Adrenal gland (tissue), 12 donors: Measurements from ENCODE around the gene CBR3. TPM values are rescaled to one million over a fixed set of nuclear protein-coding genes. Genes with fewer than 3 reads are reported as not detected.

Source experiments
- DNase-seq, 7 donors: peaks; one replicate each; pipeline ENCODE4 v3.0.0-alpha.2; 2019 to 2020
- H3K27ac ChIP-seq, 5 donors: fragments of 200-600 bp; sonication (generic) in 4 of 5; 1 replicate in 3 of 5; 2 replicates in 2 of 5; pipeline versions ENCODE4 v1.5.1 to v1.8.0; 2016 to 2020; ENCODE audit warnings: mild to moderate bottlenecking in 1 of 5
- H3K27me3 ChIP-seq: fragments of 200-600 bp; 2 replicates; pipeline ENCODE4 v1.8.0; 2021
- H3K36me3 ChIP-seq, 2 donors: fragments of 200-600 bp; replicated peaks in 1 of 2; 1 replicate in 1 of 2; 2 replicates in 1 of 2; pipeline versions ENCODE4 v1.5.1 to v1.8.0; 2018 to 2022
- H3K4me1 ChIP-seq, 2 donors: fragments of 200-600 bp; replicated peaks in 1 of 2; 1 replicate in 1 of 2; 2 replicates in 1 of 2; pipeline versions ENCODE4 v1.5.1 to v1.8.0; 2018 to 2021
- H3K4me3 ChIP-seq, 4 donors: fragments of 200-600 bp; sonication (generic) in 3 of 4; one replicate each; pipeline ENCODE4 v1.5.1; 2016 to 2018
- H3K9me3 ChIP-seq, 3 donors: fragments of 200-600 bp; sonication (generic) in 1 of 3; replicated peaks in 1 of 3; 1 replicate in 2 of 3; 2 replicates in 1 of 3; pipeline versions ENCODE4 v1.5.1 to v1.8.0; 2016 to 2021
- POLR2A ChIP-seq, 2 donors: fragments of 450-650 bp; IDR thresholded peaks; one replicate each; pipeline ENCODE4 v1.6.1; 2017; ENCODE audit warnings: antibody characterized with exemption in 2 of 2, mild to moderate bottlenecking in 2 of 2, moderate library complexity in 1 of 2
- WGBS, 4 donors: extraction: QIAGEN DNeasy Blood & Tissue Kit in 2 of 4; methylation state at CpG; one replicate each; pipeline versions ENCODE4 v1.1.5 to v1.1.7; 2013 to 2017; 5-methylcytosine and 5-hydroxymethylcytosine counted together
- intact Hi-C, 2 donors: fragments of 100-400 bp; cut with DNase I; formaldehyde crosslinking; loops; one replicate each; pipeline versions ENCODE4 v1.14.1 to v1.15.0; 2022 to 2023
- polyA plus RNA-seq, 3 donors: library from polyadenylated mRNA; stranded (reverse); fragments of 200-250 nt in 2 of 3; fragments of 350-450 nt in 1 of 3; fragmentation: Illumina TruSeq in 1 of 3; extraction: RNeasy Lipid Tissue Mini Kit (QIAGEN cat#74804) in 1 of 3; gene quantifications; one replicate each; pipeline ENCODE4 v1.2.3, GENCODE V29; 2013 to 2014
- total RNA-seq, 9 donors: library from RNA; depleted of rRNA in 4 of 9; stranded (reverse); fragments of >200 nt in 4 of 9; fragments of 120-200 nt in 1 of 9; fragmentation: NEBNext Ultra II Directional in 1 of 9; extraction: Animal tissue kit (Norgen Biotek cat#: 25700) in 1 of 9; gene quantifications; one replicate each; pipeline versions ENCODE4 v1.1.0 to v1.2.4, GENCODE V29; 2013 to 2023
- TF ChIP-seq, protein P1 (sequence below), 6 experiments: fragments of 450-650 bp in 4 of 6; fragments of 200-600 bp in 2 of 6; sonication (generic) in 1 of 6; IDR thresholded peaks; 1 replicate in 5 of 6; 2 replicates in 1 of 6; pipeline versions ENCODE4 v1.5.1 to v1.8.0; 2016 to 2021; ENCODE audit warnings: antibody characterized with exemption in 6 of 6, mild to moderate bottlenecking in 2 of 6, moderate library complexity in 1 of 6
- donor health status: healthy with polysubstance abuse.
- donor health status: Bipolar disorder and iron deficiency.
- donor health status: DM: yes; HTN: yes; CAD: no.
- donor health status: DM: no; HTN: no; CAD: no.
- donor health status: DM: no; HTN: no; CAD: no.
- donor health status: DM: yes; HTN: yes; CAD: no.

CBR3 gene
- total and polyA plus RNA-seq, 12 donors: 0.83 to 10.7 (median 2.8) TPM

DNA sequence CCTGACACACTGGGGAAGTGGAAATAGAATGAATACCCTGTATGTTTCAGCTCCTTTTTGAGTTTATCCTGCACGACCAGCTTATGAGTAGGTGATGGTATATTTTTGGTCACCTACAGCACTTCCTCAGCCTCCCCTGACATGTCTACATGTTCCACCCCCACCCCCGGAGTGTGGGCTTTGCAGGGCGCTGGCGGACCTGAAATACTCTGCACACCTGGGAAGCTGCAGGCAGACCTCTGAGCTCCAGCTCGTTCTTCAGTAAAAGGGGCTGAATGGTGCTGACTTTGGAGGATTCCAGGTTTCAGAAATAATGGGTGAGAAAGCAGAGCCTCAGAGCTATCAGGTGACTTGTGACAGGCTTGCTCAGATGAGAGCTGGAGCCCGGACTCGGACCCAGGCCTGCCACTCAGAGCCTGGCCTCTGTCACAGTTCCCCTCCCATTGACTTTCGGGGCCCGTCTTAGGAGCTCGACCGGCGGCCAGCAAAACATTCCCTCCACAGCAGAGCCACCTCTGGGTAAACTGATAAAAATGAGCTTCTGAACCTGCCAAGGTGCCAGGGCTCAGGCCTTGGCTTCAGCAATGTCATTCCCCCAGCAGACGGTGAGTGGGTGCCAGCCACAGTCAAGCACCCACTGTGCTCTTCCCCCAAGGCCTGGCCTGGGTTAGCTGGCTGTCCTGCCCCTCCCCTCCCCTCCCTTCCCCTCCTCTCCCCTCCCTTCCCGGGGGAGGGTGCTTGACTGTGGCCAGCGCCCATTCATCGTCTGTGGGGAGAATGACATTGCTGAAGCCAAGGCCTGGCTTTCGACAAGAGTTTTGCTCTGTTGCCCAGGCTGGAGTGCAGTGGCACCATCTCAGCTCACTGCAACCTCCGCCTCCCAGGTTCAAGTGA lies 51.9 kb downstream of the CBR3 start:
- Histone ChIP-seq H3K36me3 (no peaks in the 10 kb centered on the region), H3K4me1 (no peaks in the 10 kb centered on the region), H3K4me3 (no peak overlapping the region), H3K27ac (no peak overlapping the region), H3K9me3 (no peaks in the 10 kb centered on the region), H3K27me3 (no peaks in the 10 kb centered on the region)
- TF ChIP-seq, protein P1, sequence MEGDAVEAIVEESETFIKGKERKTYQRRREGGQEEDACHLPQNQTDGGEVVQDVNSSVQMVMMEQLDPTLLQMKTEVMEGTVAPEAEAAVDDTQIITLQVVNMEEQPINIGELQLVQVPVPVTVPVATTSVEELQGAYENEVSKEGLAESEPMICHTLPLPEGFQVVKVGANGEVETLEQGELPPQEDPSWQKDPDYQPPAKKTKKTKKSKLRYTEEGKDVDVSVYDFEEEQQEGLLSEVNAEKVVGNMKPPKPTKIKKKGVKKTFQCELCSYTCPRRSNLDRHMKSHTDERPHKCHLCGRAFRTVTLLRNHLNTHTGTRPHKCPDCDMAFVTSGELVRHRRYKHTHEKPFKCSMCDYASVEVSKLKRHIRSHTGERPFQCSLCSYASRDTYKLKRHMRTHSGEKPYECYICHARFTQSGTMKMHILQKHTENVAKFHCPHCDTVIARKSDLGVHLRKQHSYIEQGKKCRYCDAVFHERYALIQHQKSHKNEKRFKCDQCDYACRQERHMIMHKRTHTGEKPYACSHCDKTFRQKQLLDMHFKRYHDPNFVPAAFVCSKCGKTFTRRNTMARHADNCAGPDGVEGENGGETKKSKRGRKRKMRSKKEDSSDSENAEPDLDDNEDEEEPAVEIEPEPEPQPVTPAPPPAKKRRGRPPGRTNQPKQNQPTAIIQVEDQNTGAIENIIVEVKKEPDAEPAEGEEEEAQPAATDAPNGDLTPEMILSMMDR (IDR thresholded peaks at IDR 0.05): no peak
- TF ChIP-seq POLR2A (IDR thresholded peaks at IDR 0.05): no peak
- DNase-seq: no peak
- 74 to 84% (median 78%) methylated on average over 10 to 18 of the region's 18 CpGs for WGBS, 4 donors
- intact Hi-C loops: no loop called here

DNA sequence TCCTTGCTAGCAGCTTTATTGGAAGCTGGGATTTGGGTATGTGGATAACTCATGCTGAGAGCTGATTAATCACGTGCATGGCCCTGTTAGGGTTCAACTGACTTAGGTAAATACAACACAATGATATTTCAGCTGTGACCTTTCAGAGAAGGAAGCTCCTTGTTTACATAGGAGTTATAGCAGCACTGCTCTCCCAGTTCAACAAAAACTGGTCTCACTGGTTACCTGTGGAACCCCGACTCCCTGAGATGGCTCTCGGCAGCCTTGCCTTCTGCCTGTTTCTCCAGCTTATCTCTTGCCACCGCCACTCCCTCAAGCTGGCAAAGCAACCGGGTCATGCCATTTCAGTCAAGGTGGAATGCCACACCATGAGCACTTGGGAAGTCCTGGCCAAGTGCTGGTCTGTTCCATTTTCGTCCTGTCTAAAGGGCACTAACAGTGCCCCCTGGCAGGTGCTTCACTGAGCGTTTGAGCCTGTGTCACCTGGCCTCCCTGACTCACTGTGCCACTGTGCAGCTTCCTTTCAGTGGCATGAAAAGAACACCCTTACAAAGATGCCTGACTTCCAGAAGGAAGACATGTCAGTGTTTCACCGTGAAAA lies 53.3 kb downstream of the CBR3 start:
- Histone ChIP-seq H3K4me3 (no peak overlapping the region), H3K9me3 (no peaks in the 10 kb centered on the region), H3K27ac (no peak overlapping the region), H3K27me3 (no peaks in the 10 kb centered on the region), H3K4me1 (no peaks in the 10 kb centered on the region), H3K36me3 (no peaks in the 10 kb centered on the region)
- TF ChIP-seq POLR2A (IDR thresholded peaks at IDR 0.05): no peak
- TF ChIP-seq, protein P1 (IDR thresholded peaks at IDR 0.05): no peak
- intact Hi-C loops: no loop called here
- DNase-seq: peak in 1 of 7 donors; percentile 36
- WGBS, 4 donors: 46 to 71% (median 62%) methylated on average over 8 of the region's 8 CpGs

DNA sequence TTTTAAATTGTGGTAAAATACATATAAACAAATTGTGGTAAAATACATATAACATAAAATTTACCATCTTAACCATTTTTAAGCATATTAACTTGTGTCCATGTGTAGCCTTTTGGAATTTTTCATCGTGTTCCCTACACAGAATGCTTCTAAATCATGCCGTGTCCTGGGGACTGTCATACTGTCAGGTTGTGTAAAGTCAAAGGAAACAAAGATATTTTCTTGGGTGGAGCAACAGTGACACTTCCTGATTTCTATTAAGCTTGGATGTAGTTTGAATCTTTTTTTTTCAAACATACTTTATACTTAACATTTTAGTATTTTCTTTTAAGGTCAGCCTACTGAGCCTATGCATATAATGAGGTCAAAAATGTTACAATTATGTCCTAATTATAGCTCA lies 54.1 kb downstream of the CBR3 start:
- no peaks in the 10 kb centered on the region for H3K27me3 ChIP-seq
- 41 to 58% (median 48%) methylated on average over 2 of the region's 2 CpGs for WGBS, 4 donors
- DNase-seq: no peak
- H3K9me3 ChIP-seq: no peaks in the 10 kb centered on the region
- no peaks in the 10 kb centered on the region for H3K4me1 ChIP-seq
- no peaks in the 10 kb centered on the region for H3K36me3 ChIP-seq
- H3K4me3 ChIP-seq: no peak overlapping the region
- intact Hi-C loops: no loop called here
- TF ChIP-seq, protein P1 (IDR thresholded peaks at IDR 0.05): no peak
- no peak for TF ChIP-seq POLR2A (IDR thresholded peaks at IDR 0.05)
- H3K27ac ChIP-seq: no peak overlapping the region

DNA sequence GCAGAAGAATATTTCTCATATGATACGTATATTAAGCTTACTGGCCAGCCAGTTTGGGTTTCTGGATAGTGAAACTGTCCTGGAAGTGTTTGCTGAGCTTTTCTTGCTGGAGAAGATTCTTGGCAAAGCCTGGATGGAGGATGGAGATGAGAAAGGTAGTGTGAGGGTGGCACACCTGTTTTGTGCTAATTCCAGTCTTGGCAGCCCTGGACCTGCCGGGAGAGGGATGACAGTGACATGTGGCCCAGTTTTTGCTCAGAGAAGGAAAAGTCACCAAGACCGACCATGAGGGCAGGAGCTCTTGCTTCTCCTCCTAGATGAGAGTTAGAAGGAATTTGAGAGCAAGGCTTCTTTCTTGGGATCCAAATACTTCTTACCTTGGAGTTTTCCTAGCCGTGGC lies 55.9 kb downstream of the CBR3 start:
- no peaks in the 10 kb centered on the region for H3K36me3 ChIP-seq
- H3K4me1 ChIP-seq: no peaks in the 10 kb centered on the region
- intact Hi-C loops: no loop called here
- H3K27ac ChIP-seq: no peak overlapping the region
- 86 to 94% (median 91%) methylated on average over 4 of the region's 4 CpGs for WGBS, 4 donors
- TF ChIP-seq, protein P1 (IDR thresholded peaks at IDR 0.05): no peak
- no peak for TF ChIP-seq POLR2A (IDR thresholded peaks at IDR 0.05)
- no peak overlapping the region for H3K4me3 ChIP-seq
- no peaks in the 10 kb centered on the region for H3K27me3 ChIP-seq
- no peak for DNase-seq
- no peaks in the 10 kb centered on the region for H3K9me3 ChIP-seq
